ENCODE data around the gene IRF7. TPM values are rescaled to one million over a fixed set of nuclear protein-coding genes. Genes with fewer than 3 reads are reported as not detected.

IRF7 gene
- total and polyA plus RNA-seq, 2 of the 4 experiments (the other 2 are of a cell fraction): 1.6 to 4.5 TPM

DNA sequence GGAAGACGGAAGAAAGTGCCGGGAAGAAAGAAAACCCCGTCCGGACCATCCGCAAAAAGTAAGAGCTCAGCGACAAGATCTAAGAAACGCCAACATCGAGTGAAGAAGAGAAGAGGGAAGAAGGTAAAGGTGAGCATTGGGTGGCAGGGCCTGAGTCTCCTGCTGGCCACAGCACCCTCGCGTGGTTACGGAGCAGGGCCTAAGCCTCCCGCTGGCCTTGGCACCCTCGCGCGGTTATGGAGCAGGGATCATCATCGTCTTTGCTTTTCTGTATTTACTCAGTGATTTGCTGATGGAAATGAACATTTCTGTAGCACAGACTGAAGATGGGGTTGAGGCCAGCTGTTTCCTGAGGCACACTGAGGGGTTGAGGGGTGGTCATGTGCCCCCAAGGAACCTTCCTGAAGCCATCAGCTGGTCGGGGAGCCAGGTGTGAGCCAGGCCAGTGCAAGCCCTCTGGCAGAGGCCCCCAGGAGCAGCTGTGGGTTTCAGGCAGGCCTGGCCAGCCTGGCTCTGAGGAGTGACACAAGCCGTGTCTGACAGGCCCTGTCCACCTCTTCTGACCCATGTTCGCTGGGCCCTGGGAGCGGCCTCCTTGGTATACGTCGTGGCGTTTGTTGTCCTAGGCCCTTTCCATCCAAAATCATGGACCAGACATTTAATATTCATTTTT is 14.0 kb downstream of the IRF7 start:
- H3K4me3 ChIP-seq (ENCODE audit: insufficient read depth, low read depth, low read length): no peak overlapping the region
- no peaks in the 10 kb centered on the region for H3K9me3 ChIP-seq (ENCODE audit: control insufficient read depth, insufficient read depth, low read length)
- TF ChIP-seq RAD21 (IDR thresholded peaks at IDR 0.05; ENCODE audit: low read length) (no peak), CHD1 (IDR thresholded peaks at IDR 0.05; ENCODE audit: low read depth, low read length) (no peak)
- intact Hi-C loops (cut with micrococcal nuclease): no loop called here
- ChIA-PET CTCF (no interaction called here), POLR2A (ENCODE audit: unreplicated experiment) (no interaction called here)
- H3K9ac ChIP-seq (ENCODE audit: low read depth, low read length): no peak overlapping the region
- no peaks in the 10 kb centered on the region for H3K27me3 ChIP-seq (ENCODE audit: control insufficient read depth, insufficient read depth, low read length)
- BruUV-seq (replicated peaks): no TSS peak
- H4K20me1 ChIP-seq (ENCODE audit: insufficient read depth, low read length): peaks cover 8% of the 10 kb centered on the region
- H2BK20ac ChIP-seq (ENCODE audit: low read depth, low read length): no peak overlapping the region
- WGBS, 2 experiments (ENCODE audit: extremely low coverage in 2 of 2, insufficient read length in 1 of 2): 92% methylated on average over 11 of the region's 23 CpGs; no CpG with 5 or more reads in 1 of the 2 experiments
- no peak overlapping the region for H3K18ac ChIP-seq (ENCODE audit: low read depth, low read length)
- H2AFZ ChIP-seq (replicated peaks; ENCODE audit: low read length, poor library complexity): no peak overlapping the region
- no peak overlapping the region for H2AK9ac ChIP-seq (replicated peaks; ENCODE audit: low read depth, low read length, poor library complexity)
- peaks cover 76% of the 10 kb centered on the region for H3K36me3 ChIP-seq (ENCODE audit: control insufficient read depth, insufficient read depth, low read length)
- H3K4me1 ChIP-seq (ENCODE audit: control insufficient read depth, insufficient read depth, low read length): no peaks in the 10 kb centered on the region
- no peak overlapping the region for H2BK120ac ChIP-seq (ENCODE audit: low read depth, low read length)
- in situ Hi-C loops (cut with MboI; ENCODE audit: low sequenced_read_pairs): no loop called here
- no peak overlapping the region for H3K56ac ChIP-seq (ENCODE audit: extremely low read depth, insufficient read depth, low read length)
- no peak overlapping the region for H3K27ac ChIP-seq (ENCODE audit: insufficient read depth, low read length)
- no peak overlapping the region for H4K91ac ChIP-seq (ENCODE audit: insufficient read depth, low read depth, low read length)
- DNase-seq (no peak), ATAC-seq (ENCODE audit: low read depth) (no peak)
- no peak overlapping the region for H4K8ac ChIP-seq (ENCODE audit: low read depth in 2 of 2, low read length in 2 of 2)
- no peak overlapping the region for H2AK5ac ChIP-seq (ENCODE audit: low read depth, low read length)
- H3K4me2 ChIP-seq (ENCODE audit: low read depth, low read length): no peak overlapping the region
- dilution Hi-C loops (cut with HindIII; ENCODE audit: low sequenced_read_pairs, unreplicated experiment): no loop called here
- H2BK5ac ChIP-seq (ENCODE audit: low read depth, low read length, poor library complexity, severe bottlenecking): no peak overlapping the region
- H4K5ac ChIP-seq (ENCODE audit: low read depth, low read length): no peak overlapping the region
- H3K79me1 ChIP-seq (ENCODE audit: low read depth in 1 of 2, low read length in 2 of 2): peaks cover 11 to 35% of the 10 kb centered on the region in 2 experiments
- no peak overlapping the region for H3K14ac ChIP-seq (replicated peaks; ENCODE audit: low read depth, low read length)
- H3K23ac ChIP-seq (ENCODE audit: low read depth, low read length): no peak overlapping the region
- no peak overlapping the region for H3K4ac ChIP-seq (ENCODE audit: low read depth, low read length)
- no peaks in the 10 kb centered on the region for H3K9me1 ChIP-seq (ENCODE audit: insufficient read depth, low read length)
- H2BK15ac ChIP-seq (ENCODE audit: low read depth, low read length): no peak overlapping the region
